NB4 (cell line): Measurements from ENCODE around the gene VTN.

Source experiments
- DNase-seq: peaks from one replicate; pipeline ENCODE4 v3.0.0; 2010; ENCODE audit warnings: low read depth
- H3K4me3 ChIP-seq: one replicate; pipeline ENCODE4 v1.5.1; 2011; ENCODE audit warnings: mild to moderate bottlenecking, low read depth, low read length, moderate library complexity
- CTCF ChIP-seq: IDR thresholded peaks from one replicate; pipeline ENCODE4 v1.5.1; 2012; ENCODE audit warnings: low read depth, low read length
- MAX ChIP-seq: IDR thresholded peaks from 2 replicates; pipeline ENCODE4 v1.6.1; 2011; ENCODE audit warnings: low read depth, low read length
- MYC ChIP-seq: IDR thresholded peaks from 2 replicates; pipeline ENCODE4 v1.6.1; 2011; ENCODE audit warnings: low read depth, low read length
- POLR2A ChIP-seq: IDR thresholded peaks from 2 replicates; pipeline ENCODE4 v1.6.1; 2011; ENCODE audit warnings: mild to moderate bottlenecking; ENCODE audit not compliant: insufficient read length; ENCODE audit errors: extremely low read depth

VTN gene

GRCh38 chr17:28390141-28390540, 20.0 kb upstream of the VTN start:
- no peak for DNase-seq
- no peak for TF ChIP-seq CTCF
- no peak overlapping the region for H3K4me3 ChIP-seq

GRCh38 chr17:28388106-28388505, 18.0 kb upstream of the VTN start:
- no peak for DNase-seq
- TF ChIP-seq MYC (no peak), MAX (no peak), POLR2A (no peak), CTCF (no peak)
- no peak overlapping the region for H3K4me3 ChIP-seq

GRCh38 chr17:28386391-28386790, 16.3 kb upstream of the VTN start:
- TF ChIP-seq MAX (no peak), POLR2A (no peak), CTCF (no peak), MYC (no peak)
- no peak for DNase-seq

GRCh38 chr17:28385406-28385805, 15.3 kb upstream of the VTN start:
- DNase-seq, result no peak
- TF ChIP-seq CTCF (no peak), MYC (no peak), POLR2A (no peak), MAX (no peak)
- H3K4me3 ChIP-seq, result no peak overlapping the region

More at GRCh38 chr17:28386391-28386790, 16.3 kb upstream of the VTN start:
- H3K4me3 ChIP-seq, result no peak overlapping the region

- H3K4me3 ChIP-seq, result no peak overlapping the region
Measured at GRCh38 chr17:28385037-28385400, 14.9 kb upstream of the VTN start.

More at GRCh38 chr17:28385037-28385400, 14.9 kb upstream of the VTN start:
- no peak for TF ChIP-seq POLR2A
- no peak for TF ChIP-seq MYC
- no peak for TF ChIP-seq CTCF
- TF ChIP-seq MAX, result no peak
- no peak for DNase-seq
